Kidney (tissue), 14 donors: ENCODE data around the gene RASGRP1. TPM values are rescaled to one million over a fixed set of nuclear protein-coding genes. Genes with fewer than 3 reads are reported as not detected.

Experiments used
- DNase-seq, 5 donors: peaks; one replicate each; pipeline ENCODE4 v3.0.0-alpha.2; 2013 to 2020
- FAIRE-seq: peaks from 2 replicates; lab custom pipeline; 2012; peaks lifted over from hg19 to GRCh38; lab: Jason Lieb, UNC
- H3K27ac ChIP-seq, 2 donors: one replicate each; pipeline ENCODE4 v1.7.0; 2013; ENCODE audit warnings: low read depth in 2 of 2, low read length in 2 of 2, inconsistent platforms in 1 of 2
- H3K27me3 ChIP-seq: one replicate; pipeline ENCODE4 v1.7.1; 2013; ENCODE audit warnings: low read length, inconsistent platforms; ENCODE audit not compliant: control insufficient read depth, insufficient read depth
- H3K36me3 ChIP-seq, 3 donors: one replicate each; pipeline versions ENCODE4 v1.7.0 to v1.7.1; 2013; ENCODE audit warnings: low read length in 3 of 3, control low read depth in 1 of 3, inconsistent platforms in 1 of 3; ENCODE audit not compliant: insufficient read depth in 3 of 3, control insufficient read depth in 2 of 3
- H3K4me1 ChIP-seq, 3 donors: one replicate each; pipeline versions ENCODE4 v1.7.0 to v1.7.1; 2013; ENCODE audit warnings: low read length in 3 of 3, inconsistent platforms in 1 of 3, low read depth in 1 of 3; ENCODE audit not compliant: control insufficient read depth in 2 of 3, insufficient read depth in 2 of 3
- H3K4me3 ChIP-seq, 3 donors: one replicate each; pipeline versions ENCODE4 v1.7.0 to v1.8.1; 2013; ENCODE audit warnings: low read length in 3 of 3, control low read depth in 1 of 3, inconsistent platforms in 1 of 3
- H3K9ac ChIP-seq, 3 donors: one replicate each; pipeline versions ENCODE4 v1.7.0 to v1.7.1; 2013; ENCODE audit warnings: low read length in 3 of 3, control low read depth in 1 of 3, inconsistent platforms in 1 of 3
- H3K9me3 ChIP-seq, 3 donors: one replicate each; pipeline versions ENCODE4 v1.7.0 to v1.7.1; 2013; ENCODE audit warnings: low read length in 3 of 3, control low read depth in 1 of 3, inconsistent platforms in 1 of 3; ENCODE audit not compliant: control insufficient read depth in 2 of 3, insufficient read depth in 1 of 3
- intact Hi-C: fragments of 100-400 bp; cut with DNase I; formaldehyde crosslinking; loops from one replicate; pipeline ENCODE4 v1.11.1; 2022
- polyA plus RNA-seq: library from polyadenylated mRNA; stranded (reverse); fragments of 350-450 nt; fragmentation: Illumina TruSeq; extraction: RNeasy Lipid Tissue Mini Kit (QIAGEN cat#74804); gene quantifications from one replicate; pipeline ENCODE4 v1.2.3, GENCODE V29; 2014; ENCODE audit warnings: low read depth, low replicate concordance; ENCODE audit not compliant: insufficient read depth
- total RNA-seq: library from RNA; stranded (reverse); fragmentation: NEBNext Ultra II Directional; extraction: Animal tissue kit (Norgen Biotek cat#: 25700); gene quantifications from one replicate; pipeline ENCODE4 v1.2.1, GENCODE V29; 2021
- TF ChIP-seq, protein P1 (sequence below): IDR thresholded peaks from 3 replicates; pipeline ENCODE4 v1.5.1; 2012; ENCODE audit warnings: mild to moderate bottlenecking, moderate library complexity, borderline replicate concordance; ENCODE audit not compliant: insufficient read depth; ENCODE audit errors: extremely low read depth
- donor health status: control.
- donor health status: control.
- donor health status: control.
- donor health status: control.
- donor health status: control.
- donor health status: DM: yes; HTN: yes; CAD: no.
- donor health status: Normal renal cell carcinoma (clear cell type).

The RASGRP1 gene
- total and polyA plus RNA-seq, 2 donors from 2014 or later, result 3.4 to 12.5 TPM

DNA sequence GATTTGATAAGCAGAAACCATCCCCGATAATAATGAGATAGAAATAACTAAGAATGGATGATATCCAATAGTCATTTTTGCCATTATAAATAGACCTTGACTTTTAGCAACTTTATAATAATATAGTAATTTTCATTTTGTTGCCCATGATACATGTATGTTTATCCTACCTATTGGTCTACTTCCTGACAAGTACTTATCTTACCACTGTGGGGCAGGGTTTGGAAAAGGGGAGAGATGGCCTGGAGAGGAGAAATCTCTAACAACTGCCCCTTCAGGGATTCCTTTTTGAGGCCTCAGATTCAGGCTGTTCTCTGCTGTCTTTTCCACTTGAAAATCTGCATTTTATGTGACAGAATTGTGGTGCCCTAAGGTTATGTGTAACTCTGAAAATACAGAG lies 68.5 kb downstream of the RASGRP1 start:
- Histone ChIP-seq H3K4me1 (no peaks in the 10 kb centered on the region), H3K36me3 (no peaks in the 10 kb centered on the region), H3K9me3 (no peaks in the 10 kb centered on the region), H3K27ac (no peak overlapping the region), H3K9ac (no peak overlapping the region), H3K27me3 (no peaks in the 10 kb centered on the region), H3K4me3 (no peak overlapping the region)
- intact Hi-C loops, result no loop called here
- DNase-seq, result no peak
- FAIRE-seq, result no peak
- TF ChIP-seq, protein P1, sequence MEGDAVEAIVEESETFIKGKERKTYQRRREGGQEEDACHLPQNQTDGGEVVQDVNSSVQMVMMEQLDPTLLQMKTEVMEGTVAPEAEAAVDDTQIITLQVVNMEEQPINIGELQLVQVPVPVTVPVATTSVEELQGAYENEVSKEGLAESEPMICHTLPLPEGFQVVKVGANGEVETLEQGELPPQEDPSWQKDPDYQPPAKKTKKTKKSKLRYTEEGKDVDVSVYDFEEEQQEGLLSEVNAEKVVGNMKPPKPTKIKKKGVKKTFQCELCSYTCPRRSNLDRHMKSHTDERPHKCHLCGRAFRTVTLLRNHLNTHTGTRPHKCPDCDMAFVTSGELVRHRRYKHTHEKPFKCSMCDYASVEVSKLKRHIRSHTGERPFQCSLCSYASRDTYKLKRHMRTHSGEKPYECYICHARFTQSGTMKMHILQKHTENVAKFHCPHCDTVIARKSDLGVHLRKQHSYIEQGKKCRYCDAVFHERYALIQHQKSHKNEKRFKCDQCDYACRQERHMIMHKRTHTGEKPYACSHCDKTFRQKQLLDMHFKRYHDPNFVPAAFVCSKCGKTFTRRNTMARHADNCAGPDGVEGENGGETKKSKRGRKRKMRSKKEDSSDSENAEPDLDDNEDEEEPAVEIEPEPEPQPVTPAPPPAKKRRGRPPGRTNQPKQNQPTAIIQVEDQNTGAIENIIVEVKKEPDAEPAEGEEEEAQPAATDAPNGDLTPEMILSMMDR, result peak; percentile 9

DNA sequence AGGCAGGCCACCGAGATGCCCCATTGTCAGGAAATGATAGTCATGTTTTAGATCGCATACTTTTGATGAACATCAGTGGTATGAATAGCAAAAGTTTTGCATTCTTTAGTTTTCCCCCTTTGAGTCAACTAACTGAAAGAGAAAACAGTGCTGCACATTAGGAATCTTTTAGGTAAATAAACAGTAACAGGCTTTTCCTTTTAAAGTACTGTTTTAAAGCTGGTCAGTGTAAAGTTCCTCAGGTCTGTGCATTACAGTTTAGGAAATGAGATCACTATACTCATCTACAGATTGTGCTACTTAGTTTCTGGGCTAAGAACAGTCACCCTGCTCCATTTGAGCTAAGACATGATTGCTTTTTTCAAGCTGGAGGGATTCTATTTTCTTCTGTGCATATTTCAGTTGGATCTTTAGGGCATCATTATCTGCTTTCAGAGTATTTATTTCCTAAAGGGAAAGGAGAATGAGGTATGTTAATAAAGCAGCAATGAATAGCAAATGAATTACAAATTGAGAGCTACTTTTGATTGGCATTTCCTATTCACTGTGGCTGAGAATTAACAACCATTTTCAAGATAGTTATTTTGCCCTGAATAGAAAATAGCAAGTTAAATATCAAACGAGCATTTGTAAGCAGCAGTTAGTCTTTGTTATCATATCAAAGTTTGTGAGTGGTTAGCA lies 74.2 kb downstream of the RASGRP1 start:
- Histone ChIP-seq H3K27ac (no peak overlapping the region), H3K9me3 (no peaks in the 10 kb centered on the region), H3K4me3 (no peak overlapping the region), H3K27me3 (no peaks in the 10 kb centered on the region), H3K9ac (no peak overlapping the region), H3K36me3 (no peaks in the 10 kb centered on the region), H3K4me1 (peaks cover 0 to 5% (median 0%) of the 10 kb centered on the region in 3 donors)
- TF ChIP-seq, protein P1, result no peak
- intact Hi-C loops, result no loop called here
- DNase-seq, result no peak
- no peak for FAIRE-seq

DNA sequence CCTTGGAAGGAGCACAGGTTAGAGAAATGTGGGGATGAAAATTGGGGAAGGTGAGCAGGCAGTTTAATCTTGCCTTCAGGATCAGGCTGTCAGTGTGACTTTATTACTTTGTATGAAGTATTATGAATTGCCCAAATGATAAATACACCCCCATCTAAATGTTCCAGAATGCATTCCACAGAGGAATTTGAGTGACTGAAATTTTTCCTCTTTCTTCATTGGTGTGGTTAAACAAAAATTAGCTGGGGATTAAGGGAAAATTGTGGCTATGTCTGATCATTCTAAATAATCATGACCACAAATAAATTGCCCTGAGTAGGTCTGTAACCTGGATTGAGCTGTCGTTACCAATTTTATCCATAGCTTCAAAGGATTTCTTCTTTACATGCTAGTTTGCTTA lies 77.2 kb downstream of the RASGRP1 start:
- DNase-seq (no peak), FAIRE-seq (no peak)
- TF ChIP-seq, protein P1, result no peak
- Histone ChIP-seq H3K4me1 (peaks cover 0 to 5% (median 0%) of the 10 kb centered on the region in 3 donors), H3K9me3 (no peaks in the 10 kb centered on the region), H3K4me3 (no peak overlapping the region), H3K27ac (no peak overlapping the region), H3K27me3 (no peaks in the 10 kb centered on the region), H3K36me3 (peaks cover 0 to 1% (median 0%) of the 10 kb centered on the region in 3 donors), H3K9ac (no peak overlapping the region)
- intact Hi-C loops, result no loop called here
